HT1080 (cell line): ENCODE data around the gene ZFP1. TPM values are rescaled to one million over a fixed set of nuclear protein-coding genes. Genes with fewer than 3 reads are reported as not detected.

Experiments
- total RNA-seq: library from RNA; depleted of rRNA; stranded (reverse); fragments of >200 nt; shearing (Covaris generic); gene quantifications from 2 replicates; pipeline ENCODE4 v1.2.3, GENCODE V29; 2014; rRNA removed

Gene ZFP1
- total RNA-seq, 1 experiment from 2014 or later: 13.5 TPM

Other genes starting within 250 kb of the ZFP1 start
- 13.7 and 22.1 TPM in 2 replicates for gene WDR59, start 163.4 kb upstream of the ZFP1 start, total RNA-seq
- gene ZNRF1, start 149.5 kb upstream of the ZFP1 start, total RNA-seq: 27.8 and 29.5 TPM in 2 replicates
- not detected in 2 replicates for gene LDHD, start 31.7 kb upstream of the ZFP1 start, total RNA-seq
- gene CTRB2, start 58.6 kb downstream of the ZFP1 start, total RNA-seq: not detected in 2 replicates
- not detected in 2 replicates for gene CTRB1, start 70.5 kb downstream of the ZFP1 start, total RNA-seq
- 81.0 and 92.8 TPM in 2 replicates for gene BCAR1, start 103.1 kb downstream of the ZFP1 start, total RNA-seq